ENCODE measurements around the gene MRPL19.
"Not testable (repeated sequence)": the region's sequence is repeated elsewhere in the genome, so short reads cannot be mapped to it uniquely, and the experiment has no call there.

Gene MRPL19

GRCh38 chr2:75616933-75617332, 29.6 kb upstream of the MRPL19 start:
- DNase-seq = no peak

DNA sequence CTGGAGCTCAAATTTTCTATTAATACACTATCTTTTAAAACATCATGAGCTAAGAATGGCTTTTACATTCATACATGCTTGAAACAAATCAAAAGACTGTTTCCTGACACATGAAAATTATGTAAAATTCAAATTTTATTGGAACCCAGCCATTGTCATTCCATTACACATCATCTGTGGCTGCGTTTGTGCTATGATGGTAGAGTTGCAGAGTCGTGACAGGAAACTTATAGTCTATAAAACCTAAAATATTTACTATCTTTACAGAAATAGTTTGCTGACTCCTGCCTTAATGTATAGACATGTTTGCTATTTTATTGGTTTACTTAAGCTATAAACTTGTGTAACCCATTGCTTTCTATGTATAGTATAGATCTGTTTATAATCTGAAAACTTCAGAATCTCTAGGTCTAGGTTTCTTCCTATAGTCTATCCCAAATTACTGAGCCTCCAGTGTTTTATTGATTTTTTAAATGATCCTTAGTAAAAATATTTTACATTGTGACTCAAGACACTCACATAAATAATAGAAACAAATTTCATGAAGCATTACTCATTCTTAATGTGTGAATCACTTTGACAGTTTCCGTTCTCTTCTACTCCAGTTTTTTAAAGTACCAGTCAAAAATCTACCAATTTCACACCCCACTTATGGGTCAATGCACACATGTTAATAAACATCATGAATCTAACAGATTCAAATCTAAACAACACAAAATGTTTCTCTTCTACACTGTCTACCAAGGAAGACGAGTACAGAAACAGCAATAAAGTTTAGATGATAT, 26.4 kb upstream of the MRPL19 start:
- no peak for DNase-seq

GRCh38 chr2:75621228-75621627, 25.4 kb upstream of the MRPL19 start:
- no peak for DNase-seq

DNA sequence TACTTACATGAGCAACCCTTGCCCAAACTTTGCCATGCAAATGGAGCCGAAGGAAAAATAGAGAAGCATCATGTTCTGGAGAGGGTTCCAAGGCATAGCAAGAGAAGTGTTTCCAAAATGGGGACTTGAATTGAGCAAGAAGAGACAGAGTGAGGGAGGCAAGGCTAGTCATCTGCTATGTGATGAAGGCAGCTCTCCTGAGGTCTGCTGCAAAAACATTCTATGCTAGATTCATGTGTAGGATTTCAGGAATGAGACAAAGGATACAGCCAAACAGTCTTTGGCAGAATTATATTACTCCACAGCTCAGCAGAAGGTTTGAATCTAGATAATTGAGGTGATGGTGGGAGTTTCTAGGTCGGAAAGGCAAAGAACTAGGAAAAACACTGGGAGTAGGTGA, 24.1 kb upstream of the MRPL19 start:
- no peak for DNase-seq

DNA sequence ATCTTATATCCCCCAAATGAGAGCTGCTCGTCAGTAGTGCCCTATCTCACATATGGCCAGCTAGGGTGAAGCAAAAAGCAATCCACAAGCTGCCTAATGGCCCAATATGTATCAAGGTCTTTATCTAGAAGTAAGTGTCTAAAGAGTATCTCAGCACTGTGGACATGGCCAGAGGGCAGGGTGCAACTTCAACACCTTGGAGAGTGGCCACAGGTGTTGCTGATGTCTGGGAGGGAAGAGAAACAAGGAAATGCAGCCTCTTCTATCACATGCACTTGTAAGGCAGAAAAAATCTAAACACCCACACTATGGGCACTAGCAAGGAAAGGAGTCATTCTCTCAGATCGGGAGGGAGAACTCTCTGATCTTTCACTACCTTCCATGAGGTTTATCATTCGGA, 23.7 kb upstream of the MRPL19 start:
- DNase-seq = no peak

- DNase-seq = peak; percentile 17 to 58
Measured at GRCh38 chr2:75627902-75628504, 18.6 kb upstream of the MRPL19 start.

DNA sequence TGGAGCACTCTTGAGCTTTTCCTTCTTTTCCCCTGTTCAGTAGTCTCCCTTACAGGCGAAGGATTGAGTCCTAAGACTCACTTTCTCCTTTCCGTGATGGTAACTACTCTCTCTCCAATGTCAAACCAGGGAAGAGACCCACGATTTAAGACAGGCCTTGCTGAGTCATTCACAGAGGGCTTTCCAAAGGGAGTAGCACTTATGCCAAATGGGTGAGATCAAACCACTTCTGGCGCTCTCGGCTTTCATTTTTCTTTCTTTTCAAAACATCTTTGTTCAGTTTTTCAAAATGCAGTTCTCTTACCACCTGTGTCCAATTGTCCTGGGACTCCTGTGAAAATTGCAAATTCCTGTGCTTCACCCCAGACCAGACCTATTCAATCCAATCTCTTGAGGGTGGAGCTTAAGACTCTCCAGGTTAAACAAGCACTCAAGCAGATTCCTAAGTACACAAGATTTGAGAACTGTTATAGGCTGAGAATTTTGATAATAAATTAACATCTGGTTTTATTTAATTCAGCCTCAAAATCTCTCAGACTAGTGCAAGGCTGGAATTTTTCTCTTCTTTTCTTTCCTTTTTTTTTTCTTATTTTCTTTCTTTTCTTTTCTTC, 14.4 kb upstream of the MRPL19 start:
- DNase-seq = no peak

GRCh38 chr2:75632813-75633212, 13.8 kb upstream of the MRPL19 start:
- no peak for DNase-seq

- no peak for DNase-seq
Measured at GRCh38 chr2:75633620-75634019, 13.0 kb upstream of the MRPL19 start.

DNA sequence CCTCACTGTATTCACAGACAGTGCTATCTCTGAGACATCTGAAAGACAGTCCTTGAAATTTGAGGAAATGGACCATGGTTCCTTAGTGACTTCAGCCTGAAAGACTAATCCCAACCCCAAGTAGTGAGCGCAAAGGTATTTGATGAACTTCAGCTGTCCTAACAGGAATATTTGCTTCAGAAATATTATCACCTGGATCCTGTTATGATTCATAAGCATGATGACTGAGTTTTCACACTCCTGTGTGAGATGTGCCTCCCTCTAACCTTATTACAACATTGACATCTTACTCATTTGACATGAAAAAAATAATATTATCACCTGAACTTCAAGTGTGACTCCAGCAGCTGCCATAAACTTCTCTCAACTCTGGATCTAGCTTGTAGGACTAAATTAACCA, 11.6 kb upstream of the MRPL19 start:
- no peak for DNase-seq

GRCh38 chr2:75637568-75637967, 9.0 kb upstream of the MRPL19 start:
- DNase-seq = no peak

DNA sequence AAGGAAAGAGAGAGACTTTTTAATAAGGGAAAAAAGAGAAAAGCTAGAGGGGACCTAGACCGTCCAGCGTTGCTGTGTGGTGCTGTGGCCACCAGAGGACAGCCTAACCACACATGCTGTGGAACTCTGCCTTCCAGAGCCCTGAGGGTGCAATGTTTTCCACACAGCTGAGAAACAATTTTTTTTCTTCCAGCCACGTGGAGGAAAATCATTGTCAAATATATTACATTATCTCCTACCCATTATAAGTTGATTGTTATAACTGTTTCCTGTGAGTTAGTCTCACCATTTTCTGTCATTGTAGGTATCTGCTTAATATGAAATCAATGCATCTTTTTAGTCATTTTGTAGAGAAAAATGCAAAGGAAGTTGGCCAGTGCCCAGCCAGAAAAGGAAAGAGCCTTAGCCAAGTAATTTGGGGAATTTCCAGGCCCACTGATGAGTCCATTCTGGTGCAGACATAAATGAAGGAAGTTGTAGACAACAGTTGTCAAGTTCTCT, 5.9 kb upstream of the MRPL19 start:
- DNase-seq = peak in 1 of 2 experiments; percentile 58

- DNase-seq = no peak
Measured at GRCh38 chr2:75641587-75641986, 5.0 kb upstream of the MRPL19 start.

- DNase-seq = no peak
Measured at GRCh38 chr2:75643980-75644379, 2.6 kb upstream of the MRPL19 start.

GRCh38 chr2:75645643-75646042, 940 bp upstream of the MRPL19 start:
- no peak for DNase-seq

GRCh38 chr2:75646090-75646582, 447 bp upstream of the MRPL19 start:
- DNase-seq = no peak

GRCh38 chr2:75647771-75648170, 1.2 kb downstream of the MRPL19 start:
- DNase-seq = no peak

- no peak for DNase-seq
Measured at GRCh38 chr2:75654012-75654411, 7.4 kb downstream of the MRPL19 start.

GRCh38 chr2:75655861-75656260, 9.3 kb downstream of the MRPL19 start:
- DNase-seq = no peak

DNA sequence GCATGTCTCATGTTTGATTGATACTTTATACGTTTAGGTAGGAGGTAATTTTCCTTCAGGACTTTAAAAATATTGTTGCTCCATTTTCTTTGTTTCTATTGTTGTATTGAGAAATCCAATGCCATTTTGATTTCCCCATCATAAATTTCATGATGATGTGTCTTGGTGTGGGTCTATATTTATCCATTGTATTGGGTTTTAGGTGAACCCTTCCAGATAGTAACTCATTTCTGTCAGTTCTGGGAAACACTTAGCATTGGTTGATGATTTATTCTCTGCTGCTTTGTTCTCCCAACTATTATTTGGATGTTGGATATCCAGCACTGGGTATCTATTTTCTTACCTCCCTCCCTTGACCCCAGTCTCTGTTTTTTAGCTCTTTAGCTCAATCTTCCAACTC, 10.0 kb downstream of the MRPL19 start:
- no peak for DNase-seq

DNA sequence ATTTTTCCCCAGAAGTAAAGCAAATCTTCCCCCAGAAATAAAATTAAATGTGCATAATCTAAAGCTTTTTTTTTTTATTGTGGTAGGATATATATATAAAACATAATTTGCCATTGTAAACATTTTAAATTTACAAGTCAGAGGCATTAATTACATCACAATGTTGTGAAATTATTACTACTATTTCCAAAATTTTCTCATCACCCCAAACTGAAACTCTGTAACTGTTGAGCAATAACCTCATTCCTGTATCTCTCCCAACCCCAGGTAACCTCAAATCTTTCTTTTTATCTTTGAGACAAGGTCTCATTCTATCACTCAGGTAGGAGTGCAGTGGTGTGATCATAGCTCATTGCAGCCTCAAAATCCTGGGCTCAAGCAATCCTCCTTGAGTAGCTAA, 11.2 kb downstream of the MRPL19 start:
- no peak for DNase-seq

DNA sequence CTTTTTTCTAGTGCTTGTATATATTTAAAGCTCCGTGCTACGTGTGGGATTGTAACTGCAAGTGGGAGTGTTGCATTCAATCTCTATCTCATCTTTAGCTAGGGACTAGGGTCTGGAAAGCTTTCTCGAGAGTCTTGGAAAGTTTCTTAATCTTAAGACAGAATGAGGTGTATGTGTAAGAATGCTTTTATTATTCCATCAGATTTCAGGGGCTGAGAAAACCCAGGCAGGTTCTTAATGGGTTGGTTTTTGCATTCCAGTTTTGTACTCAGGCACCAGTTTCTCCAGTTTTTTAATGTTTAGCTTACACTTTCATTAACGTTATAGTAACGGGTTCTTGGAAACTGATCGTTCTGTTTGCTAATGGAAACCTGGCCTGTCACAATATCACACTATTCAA, 20.3 kb downstream of the MRPL19 start:
- DNase-seq = no peak

DNA sequence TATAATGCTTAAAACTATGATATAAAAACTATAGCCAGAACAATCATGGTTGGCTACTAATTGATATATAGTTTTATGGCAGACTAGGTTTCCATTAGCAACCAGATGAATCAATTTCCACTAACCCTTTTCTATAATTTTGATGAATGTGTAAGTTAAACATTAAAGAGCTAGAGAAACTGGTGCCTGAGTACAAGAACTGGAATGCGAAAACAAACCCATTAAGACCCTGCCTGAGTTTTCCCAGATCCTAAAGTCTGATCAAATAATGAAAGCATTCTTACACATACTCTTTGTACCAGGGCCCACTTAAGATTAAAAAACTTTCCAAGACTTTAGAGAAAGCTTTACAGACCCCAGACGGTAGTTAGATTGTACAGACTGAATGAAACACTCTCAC, 21.3 kb downstream of the MRPL19 start:
- no peak for DNase-seq

- not testable (repeated sequence) for DNase-seq
Measured at GRCh38 chr2:75675423-75675822, 28.8 kb downstream of the MRPL19 start.

Data from SW 1271 (cell line).